Measurements from ENCODE around the gene SORCS2.

SORCS2 gene

GRCh38 chr4:7424553-7425111 lies 232.3 kb downstream of the SORCS2 start:
- Histone ChIP-seq H3K79me2 (ENCODE audit: insufficient read depth, low read length) (no peaks in the 10 kb centered on the region), H3K27ac (ENCODE audit: low read length) (no peak overlapping the region), H3K9ac (ENCODE audit: low read depth, low read length) (no peak overlapping the region), H2AFZ (ENCODE audit: low read depth, low read length) (no peak overlapping the region), H3K4me1 (ENCODE audit: insufficient read depth, low read length) (no peaks in the 10 kb centered on the region), H3K27me3 (ENCODE audit: insufficient read depth, low read length, poor library complexity) (no peaks in the 10 kb centered on the region), H3K36me3 (ENCODE audit: insufficient read depth, low read length) (no peaks in the 10 kb centered on the region), H4K20me1 (ENCODE audit: insufficient read depth, low read length) (no peaks in the 10 kb centered on the region; the same call in 1 of the 2 replicates), H3K4me3 (ENCODE audit: low read depth in 1 of 2, low read length in 2 of 2) (no peak overlapping the region), H3K4me2 (ENCODE audit: insufficient read depth, low read length) (no peak overlapping the region), H3K9me3 (ENCODE audit: insufficient read depth, low read length, severe bottlenecking) (no peaks in the 10 kb centered on the region)
- TF ChIP-seq CTCF (IDR thresholded peaks at IDR 0.05; ENCODE audit: borderline replicate concordance, extremely low read depth, low read length, poor library complexity, severe bottlenecking) (no peak), EZH2 (IDR thresholded peaks at IDR 0.05; ENCODE audit: borderline replicate concordance, low read depth, low read length, severe bottlenecking) (no peak)
- no peak for DNase-seq
- ATAC-seq (ENCODE audit: insufficient read depth, low read depth) = no peak

GRCh38 chr4:7425124-7425523 lies 232.8 kb downstream of the SORCS2 start:
- Histone ChIP-seq H3K4me1 (ENCODE audit: insufficient read depth, low read length) (no peaks in the 10 kb centered on the region), H3K36me3 (ENCODE audit: insufficient read depth, low read length) (no peaks in the 10 kb centered on the region), H3K4me3 (ENCODE audit: low read depth in 1 of 2, low read length in 2 of 2) (no peak overlapping the region), H3K27me3 (ENCODE audit: insufficient read depth, low read length, poor library complexity) (no peaks in the 10 kb centered on the region), H3K4me2 (ENCODE audit: insufficient read depth, low read length) (no peak overlapping the region), H4K20me1 (ENCODE audit: insufficient read depth, low read length) (no peaks in the 10 kb centered on the region; the same call in 1 of the 2 replicates), H3K9ac (ENCODE audit: low read depth, low read length) (no peak overlapping the region), H3K79me2 (ENCODE audit: insufficient read depth, low read length) (no peaks in the 10 kb centered on the region), H3K27ac (ENCODE audit: low read length) (no peak overlapping the region), H2AFZ (ENCODE audit: low read depth, low read length) (no peak overlapping the region), H3K9me3 (ENCODE audit: insufficient read depth, low read length, severe bottlenecking) (no peaks in the 10 kb centered on the region)
- TF ChIP-seq CTCF (IDR thresholded peaks at IDR 0.05; ENCODE audit: borderline replicate concordance, extremely low read depth, low read length, poor library complexity, severe bottlenecking) = no peak
- TF ChIP-seq EZH2 (IDR thresholded peaks at IDR 0.05; ENCODE audit: borderline replicate concordance, low read depth, low read length, severe bottlenecking) = no peak
- ATAC-seq (ENCODE audit: insufficient read depth, low read depth) = no peak
- DNase-seq = no peak

GRCh38 chr4:7425591-7426468 lies 233.5 kb downstream of the SORCS2 start:
- Histone ChIP-seq H3K4me1 (ENCODE audit: insufficient read depth, low read length) (no peaks in the 10 kb centered on the region), H3K4me3 (ENCODE audit: low read depth in 1 of 2, low read length in 2 of 2) (no peak overlapping the region), H3K9ac (ENCODE audit: low read depth, low read length) (no peak overlapping the region), H2AFZ (ENCODE audit: low read depth, low read length) (no peak overlapping the region), H3K27ac (ENCODE audit: low read length) (no peak overlapping the region), H4K20me1 (ENCODE audit: insufficient read depth, low read length) (no peaks in the 10 kb centered on the region; the same call in 1 of the 2 replicates), H3K36me3 (ENCODE audit: insufficient read depth, low read length) (no peaks in the 10 kb centered on the region), H3K79me2 (ENCODE audit: insufficient read depth, low read length) (no peaks in the 10 kb centered on the region), H3K27me3 (ENCODE audit: insufficient read depth, low read length, poor library complexity) (no peaks in the 10 kb centered on the region), H3K9me3 (ENCODE audit: insufficient read depth, low read length, severe bottlenecking) (no peaks in the 10 kb centered on the region), H3K4me2 (ENCODE audit: insufficient read depth, low read length) (no peak overlapping the region)
- TF ChIP-seq CTCF (IDR thresholded peaks at IDR 0.05; ENCODE audit: borderline replicate concordance, extremely low read depth, low read length, poor library complexity, severe bottlenecking) (no peak), EZH2 (IDR thresholded peaks at IDR 0.05; ENCODE audit: borderline replicate concordance, low read depth, low read length, severe bottlenecking) (no peak)
- DNase-seq (no peak), ATAC-seq (ENCODE audit: insufficient read depth, low read depth) (no peak)
